Measurements from ENCODE around the gene SORCS3. TPM values are rescaled to one million over a fixed set of nuclear protein-coding genes. Genes with fewer than 3 reads are reported as not detected.

SORCS3 gene
- total and polyA plus RNA-seq, 4 donors: 0.93 TPM; not detected in 3

- H3K4me3 ChIP-seq (ENCODE audit: low read depth in 1 of 3, low read length in 3 of 3): no peak overlapping the region
- H3K27me3 ChIP-seq (ENCODE audit: control insufficient read depth in 4 of 4, insufficient read depth in 4 of 4, low read length in 3 of 4): peaks cover 0 to 6% (median 1%) of the 10 kb centered on the region in 4 donors
- TF ChIP-seq RAD21 (IDR thresholded peaks at IDR 0.05) (no peak), HNF4G (IDR thresholded peaks at IDR 0.05) (no peak), YY1 (IDR thresholded peaks at IDR 0.05) (no peak), ZBTB33 (IDR thresholded peaks at IDR 0.05) (no peak), CTCF (IDR thresholded peaks at IDR 0.05; ENCODE audit: low read depth, low read length, missing input control) (no peak), JUND (IDR thresholded peaks at IDR 0.05) (no peak), MAX (IDR thresholded peaks at IDR 0.05) (no peak), FOXA1 (IDR thresholded peaks at IDR 0.05) (no peak), NR2F2 (IDR thresholded peaks at IDR 0.05) (no peak), ATF3 (IDR thresholded peaks at IDR 0.05) (no peak), RXRA (IDR thresholded peaks at IDR 0.05) (no peak), REST (IDR thresholded peaks at IDR 0.05) (no peak), TAF1 (conservative IDR thresholded peaks at IDR 0.05) (no peak), HNF4A (conservative IDR thresholded peaks at IDR 0.05) (no peak), GABPA (IDR thresholded peaks at IDR 0.05 in 1 of 2, conservative IDR thresholded peaks at IDR 0.05 in 1 of 2) (no peak), FOXA2 (IDR thresholded peaks at IDR 0.05) (no peak)
Observed at GRCh38 chr10:104690101-104690500, 49.0 kb downstream of the SORCS3 start.

GRCh38 chr10:104690959-104691358, 49.9 kb downstream of the SORCS3 start:
- no peaks in the 10 kb centered on the region for H3K36me3 ChIP-seq (ENCODE audit: control insufficient read depth in 4 of 4, insufficient read depth in 3 of 4, low read depth in 1 of 4, low read length in 3 of 4)
- DNase-seq (ENCODE audit: low spot score): no peak
- no peaks in the 10 kb centered on the region for H3K9me3 ChIP-seq (ENCODE audit: control insufficient read depth in 4 of 4, low read length in 3 of 4)
- H3K9ac ChIP-seq (ENCODE audit: low read depth in 1 of 2, low read length in 2 of 2): no peak overlapping the region
- no peak overlapping the region for H3K27ac ChIP-seq (ENCODE audit: low read depth in 1 of 2, low read length in 2 of 2)
- TF ChIP-seq CTCF (IDR thresholded peaks at IDR 0.05; ENCODE audit: low read depth, low read length, missing input control) (no peak), GABPA (IDR thresholded peaks at IDR 0.05 in 1 of 2, conservative IDR thresholded peaks at IDR 0.05 in 1 of 2) (no peak), MAX (IDR thresholded peaks at IDR 0.05) (no peak), SP1 (IDR thresholded peaks at IDR 0.05) (no peak), YY1 (IDR thresholded peaks at IDR 0.05) (no peak), HNF4G (IDR thresholded peaks at IDR 0.05) (no peak), NR2F2 (IDR thresholded peaks at IDR 0.05) (no peak), ZBTB33 (IDR thresholded peaks at IDR 0.05) (no peak), JUND (IDR thresholded peaks at IDR 0.05) (no peak)
- no peak overlapping the region for H3K4me3 ChIP-seq (ENCODE audit: low read depth in 1 of 3, low read length in 3 of 3)
- peaks cover 0 to 6% (median 1%) of the 10 kb centered on the region in 4 donors for H3K27me3 ChIP-seq (ENCODE audit: control insufficient read depth in 4 of 4, insufficient read depth in 4 of 4, low read length in 3 of 4)
- WGBS: 31% methylated on average over 1 of the region's 1 CpG
- no peaks in the 10 kb centered on the region for H3K4me1 ChIP-seq (ENCODE audit: control insufficient read depth in 4 of 4, insufficient read depth in 4 of 4, low read length in 3 of 4)

More at GRCh38 chr10:104690101-104690500, 49.0 kb downstream of the SORCS3 start:
- no peaks in the 10 kb centered on the region for H3K4me1 ChIP-seq (ENCODE audit: control insufficient read depth in 4 of 4, insufficient read depth in 4 of 4, low read length in 3 of 4)
- H3K36me3 ChIP-seq (ENCODE audit: control insufficient read depth in 4 of 4, insufficient read depth in 3 of 4, low read depth in 1 of 4, low read length in 3 of 4): no peaks in the 10 kb centered on the region
- no peak overlapping the region for H3K9ac ChIP-seq (ENCODE audit: low read depth in 1 of 2, low read length in 2 of 2)
- no peaks in the 10 kb centered on the region for H3K9me3 ChIP-seq (ENCODE audit: control insufficient read depth in 4 of 4, low read length in 3 of 4)
- WGBS: 78% methylated on average over 3 of the region's 3 CpGs
- H3K27ac ChIP-seq (ENCODE audit: low read depth in 1 of 2, low read length in 2 of 2): no peak overlapping the region
- no peak for DNase-seq (ENCODE audit: low spot score)
